HepG2 (cell line): ENCODE measurements around the gene FKBP10. TPM values are rescaled to one million over a fixed set of nuclear protein-coding genes. Genes with fewer than 3 reads are reported as not detected.
A peak's percentile ranks its signal among the peaks of the same experiment; 100 is the strongest.

Experiments used
- ATF7 ChIP-seq, 2 experiments: fragments of 450-650 bp in 1 of 2; sonication (generic) in 1 of 2; formaldehyde crosslinking in 1 of 2; IDR thresholded peaks; 2 replicates each; pipeline versions ENCODE4 v1.4.0 to v1.6.1; 2016 to 2020; ENCODE audit warnings: antibody characterized with exemption in 1 of 2, mild to moderate bottlenecking in 1 of 2, missing genetic modification reagents in 1 of 2
- ATM ChIP-seq: fragments of 450-650 bp; IDR thresholded peaks from 2 replicates; pipeline ENCODE4 v1.7.1; 2017; ENCODE audit warnings: mild to moderate bottlenecking, borderline replicate concordance
- CREB1 ChIP-seq, 2 experiments: fragments of 450-650 bp in 1 of 2; IDR thresholded peaks; 2 replicates each; pipeline ENCODE4 v1.6.1; 2016 to 2017; ENCODE audit warnings: control low read depth in 1 of 2, mild to moderate bottlenecking in 1 of 2, missing compliant biosample characterization in 1 of 2, missing genetic modification characterization in 1 of 2
- DBP ChIP-seq: sonication (generic); formaldehyde crosslinking; IDR thresholded peaks from 2 replicates; pipeline ENCODE4 v1.4.0; 2020; ENCODE audit warnings: missing genetic modification reagents; ENCODE audit errors: not compliant biosample characterization
- FOSL2 ChIP-seq: sonication (generic); formaldehyde crosslinking; IDR thresholded peaks from 2 replicates; pipeline ENCODE4 v1.4.0; 2020; ENCODE audit warnings: missing genetic modification reagents
- GATA4 ChIP-seq: sonication (generic); IDR thresholded peaks from 2 replicates; pipeline ENCODE4 v1.6.1; 2016; ENCODE audit warnings: antibody characterized with exemption, low read depth, borderline replicate concordance
- GMEB2 ChIP-seq: IDR thresholded peaks from 2 replicates; pipeline ENCODE4 v1.6.1; 2016; ENCODE audit warnings: missing biosample characterization, missing genetic modification reagents, low read depth
- PCBP2 ChIP-seq: fragments of 200-400 bp; formaldehyde crosslinking; optimal IDR thresholded peaks from 2 replicates; pipeline ENCODE3; 2018; ENCODE audit warnings: low read length, low read depth; ENCODE audit not compliant: poor library complexity, severe bottlenecking
- RXRB ChIP-seq: IDR thresholded peaks from 2 replicates; pipeline ENCODE4 v1.6.1; 2016; ENCODE audit warnings: borderline replicate concordance, missing genetic modification reagents, missing compliant biosample characterization
- SIN3A ChIP-seq: IDR thresholded peaks from 2 replicates; pipeline ENCODE4 v1.6.1; 2011; ENCODE audit warnings: low read depth, mild to moderate bottlenecking, control low read depth, low read length, borderline replicate concordance
- SMAD3 ChIP-seq: sonication (generic); formaldehyde crosslinking; IDR thresholded peaks from 2 replicates; pipeline ENCODE4 v1.4.0; 2020; ENCODE audit warnings: missing genetic modification reagents
- TBX2 ChIP-seq: sonication (generic); formaldehyde crosslinking; IDR thresholded peaks from 2 replicates; pipeline ENCODE4 v1.5.0; 2020; ENCODE audit warnings: missing genetic modification reagents, mild to moderate bottlenecking, borderline replicate concordance
- ZBTB26 ChIP-seq: IDR thresholded peaks from 2 replicates; pipeline ENCODE4 v1.6.1; 2016; ENCODE audit warnings: missing compliant biosample characterization, missing genetic modification reagents, borderline replicate concordance
- ZBTB8A ChIP-seq: sonication (generic); formaldehyde crosslinking; IDR thresholded peaks from 2 replicates; pipeline ENCODE4 v1.4.0; 2020; ENCODE audit warnings: mild to moderate bottlenecking, low read depth, missing genetic modification reagents, borderline replicate concordance
- ZC3H13 ChIP-seq: sonication (generic); formaldehyde crosslinking; IDR thresholded peaks from 2 replicates; pipeline ENCODE4 v1.8.1; 2023; ENCODE audit warnings: mild to moderate bottlenecking, missing genetic modification reagents, moderate library complexity
- ZFP36L2 ChIP-seq: sonication (generic); formaldehyde crosslinking; IDR thresholded peaks from 2 replicates; pipeline ENCODE4 v1.4.0; 2020; ENCODE audit warnings: missing genetic modification reagents
- ZNF256 ChIP-seq: sonication (generic); formaldehyde crosslinking; conservative IDR thresholded peaks from 2 replicates; pipeline ENCODE4 v1.4.0; 2020; ENCODE audit warnings: missing genetic modification reagents
- ZNF282 ChIP-seq: fragments of 450-650 bp; IDR thresholded peaks from 2 replicates; pipeline ENCODE4 v1.6.1; 2018; ENCODE audit not compliant: partially characterized antibody
- ZNF383 ChIP-seq: sonication (generic); formaldehyde crosslinking; IDR thresholded peaks from 2 replicates; pipeline ENCODE4 v1.4.0; 2020; ENCODE audit warnings: missing genetic modification reagents, mild to moderate bottlenecking, borderline replicate concordance
- ZNF550 ChIP-seq: sonication (generic); formaldehyde crosslinking; IDR thresholded peaks from 2 replicates; pipeline ENCODE4 v1.4.0; 2020; ENCODE audit warnings: mild to moderate bottlenecking, missing genetic modification reagents, borderline replicate concordance
- ZNF782 ChIP-seq: sonication (generic); formaldehyde crosslinking; IDR thresholded peaks from 2 replicates; pipeline ENCODE4 v1.4.0; 2020; ENCODE audit warnings: missing genetic modification reagents, mild to moderate bottlenecking, borderline replicate concordance
- polyA plus RNA-seq, 8 experiments: library from polyadenylated mRNA; depleted of rRNA in 3 of 8; stranded (reverse) in 7 of 8; unstranded in 1 of 8; fragments of >200 nt; fragmentation: Illumina TruSeq in 4 of 8; extraction: Trizol in 4 of 8; gene quantifications; 2 replicates each; pipeline versions ENCODE4 v1.2.1 to v1.2.3, GENCODE V29; 2011 to 2016; ENCODE audit warnings: low read depth in 4 of 8, missing spikeins in 1 of 8, mixed read lengths in 1 of 8; ENCODE audit not compliant: insufficient read depth in 1 of 8
- total RNA-seq, 5 experiments: library from RNA; depleted of rRNA; stranded (reverse); fragments of >200 nt; fragmentation: Illumina TruSeq; extraction: Trizol; gene quantifications; 2 replicates each; pipeline ENCODE4 v1.2.3, GENCODE V29; 2016; ENCODE audit warnings: low read depth in 1 of 5
- TF ChIP-seq, protein P1 (sequence below): sonication (generic); formaldehyde crosslinking; IDR thresholded peaks from 2 replicates; pipeline ENCODE4 v1.9.0; 2022; ENCODE audit warnings: low read depth, missing genetic modification reagents

The FKBP10 gene
- total and polyA plus RNA-seq, 2 of the 13 experiments (the other 11 are each of a cell fraction or from before 2014, with no cell fraction given): 149 to 573 TPM

DNA sequence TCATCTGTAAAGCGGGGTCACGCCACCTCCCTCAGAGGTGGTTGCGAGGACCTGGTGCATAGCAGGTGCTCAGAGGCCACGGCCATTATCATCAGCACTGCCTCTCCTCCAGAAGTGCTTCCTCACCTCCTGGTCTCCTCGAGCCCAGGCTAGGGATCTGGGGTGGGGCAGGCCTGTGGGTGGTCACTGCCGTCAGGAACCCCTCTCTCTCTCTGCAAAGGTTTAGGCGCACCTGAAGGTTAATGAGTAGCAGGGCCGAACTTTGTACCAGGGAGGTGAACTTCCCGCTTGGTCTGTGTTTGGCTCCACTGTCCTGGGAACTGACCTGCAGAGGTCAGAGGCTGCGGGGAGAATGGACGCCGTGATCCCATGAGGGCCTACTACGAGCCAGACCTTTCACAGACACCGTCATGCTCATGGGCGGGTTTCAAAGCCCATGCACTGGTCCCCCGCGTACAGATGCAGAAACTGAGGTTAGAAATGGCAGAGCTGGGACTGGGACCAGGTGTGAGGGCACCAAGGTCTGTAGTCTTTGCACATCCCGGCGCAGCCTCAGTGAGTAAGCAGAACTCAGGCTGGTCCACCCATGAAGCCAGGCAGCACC lies 40.1 kb upstream of the FKBP10 start (continued):
- TF ChIP-seq, protein P1, sequence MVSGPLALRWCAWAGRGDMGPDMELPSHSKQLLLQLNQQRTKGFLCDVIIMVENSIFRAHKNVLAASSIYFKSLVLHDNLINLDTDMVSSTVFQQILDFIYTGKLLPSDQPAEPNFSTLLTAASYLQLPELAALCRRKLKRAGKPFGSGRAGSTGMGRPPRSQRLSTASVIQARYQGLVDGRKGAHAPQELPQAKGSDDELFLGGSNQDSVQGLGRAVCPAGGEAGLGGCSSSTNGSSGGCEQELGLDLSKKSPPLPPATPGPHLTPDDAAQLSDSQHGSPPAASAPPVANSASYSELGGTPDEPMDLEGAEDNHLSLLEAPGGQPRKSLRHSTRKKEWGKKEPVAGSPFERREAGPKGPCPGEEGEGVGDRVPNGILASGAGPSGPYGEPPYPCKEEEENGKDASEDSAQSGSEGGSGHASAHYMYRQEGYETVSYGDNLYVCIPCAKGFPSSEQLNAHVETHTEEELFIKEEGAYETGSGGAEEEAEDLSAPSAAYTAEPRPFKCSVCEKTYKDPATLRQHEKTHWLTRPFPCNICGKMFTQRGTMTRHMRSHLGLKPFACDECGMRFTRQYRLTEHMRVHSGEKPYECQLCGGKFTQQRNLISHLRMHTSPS (CRISPR knock-in tag): peak; percentile 60; the same call in 1 of the 2 replicates
- TF ChIP-seq ZC3H13 (no peak), FOSL2 (CRISPR knock-in tag) (peak; percentile 48), TBX2 (CRISPR knock-in tag) (peak; percentile 91), SIN3A (no peak; the same call in 1 of the 2 replicates), SMAD3 (CRISPR knock-in tag) (no peak; the same call in 1 of the 2 replicates), GATA4 (no peak), ZNF383 (CRISPR knock-in tag) (no peak), ZNF550 (CRISPR knock-in tag) (no peak), ZFP36L2 (CRISPR knock-in tag) (0 out of 2 replicates have a peak, but pooled peaks have one; percentile 39), ATM (no peak), ATF7 (IDR thresholded peaks at IDR 0.05) (no peak), ATF7 (CRISPR knock-in tag; IDR thresholded peaks at IDR 0.05) (peak; percentile 62; the same call in 1 of the 2 replicates), CREB1 (IDR thresholded peaks at IDR 0.05) (no peak), CREB1 (CRISPR knock-in tag; IDR thresholded peaks at IDR 0.05) (no peak), PCBP2 (peak; percentile 0), ZNF256 (no peak), RXRB (CRISPR knock-in tag) (peak; percentile 86), ZNF282 (no peak), ZNF782 (CRISPR knock-in tag) (peak; percentile 78; the same call in 1 of the 2 replicates), GMEB2 (CRISPR knock-in tag) (no peak), ZBTB26 (CRISPR knock-in tag) (no peak; the same call in none of the 2 replicates), DBP (CRISPR knock-in tag) (no peak), ZBTB8A (no peak)
